ENCODE measurements around the gene HCCS. TPM values are rescaled to one million over a fixed set of nuclear protein-coding genes. Genes with fewer than 3 reads are reported as not detected.

HCCS gene
- polyA plus RNA-seq (2014; cell fraction: cytosol; rRNA removed), result 14.5 and 17.2 TPM in 2 replicates
- 8.9 and 12.1 TPM in 2 replicates for polyA plus RNA-seq (2014; cell fraction: nucleus; rRNA removed)

DNA sequence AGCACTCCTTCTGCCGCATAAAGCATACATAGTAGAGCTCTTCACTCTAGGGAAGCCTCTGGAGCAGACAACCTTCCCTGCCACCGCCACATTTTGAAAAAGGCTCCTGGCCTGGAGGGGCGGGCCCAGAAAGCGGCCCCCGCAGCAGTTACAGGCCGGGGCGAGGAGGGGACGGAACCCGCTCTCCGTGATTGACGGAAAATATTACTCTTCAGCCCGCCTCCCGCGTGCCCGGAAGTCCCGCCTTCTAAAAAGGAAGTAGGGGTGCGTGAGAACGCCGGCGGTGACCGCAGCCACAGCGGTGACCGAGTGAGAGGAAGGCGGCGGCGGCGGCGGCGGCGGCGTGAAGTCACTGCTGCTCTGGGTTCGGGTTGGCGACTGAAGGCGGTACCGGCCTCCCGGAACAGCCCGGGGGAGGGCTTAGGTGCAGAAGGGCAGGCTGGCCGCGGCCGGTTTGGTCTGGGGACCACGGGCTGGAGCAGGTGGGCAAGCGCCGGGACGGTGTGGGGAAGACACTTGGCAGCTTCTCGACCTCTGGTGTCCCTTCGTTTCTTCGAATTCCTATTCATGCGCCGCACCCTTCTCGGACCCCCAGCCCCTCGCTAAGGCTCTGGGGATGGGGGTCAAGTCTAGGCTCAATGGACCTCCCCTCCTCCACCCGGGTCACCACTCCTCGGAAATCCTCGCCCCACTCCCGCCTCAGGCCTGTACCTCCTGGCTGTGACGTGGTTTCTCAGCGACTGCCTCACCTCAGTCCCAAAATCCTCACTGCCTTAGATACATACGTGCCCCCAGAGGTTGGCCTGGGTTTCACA is at the start of gene HCCS:
HCCS (plus strand) TSS at position 296 of the 815 bp plus-strand sequence. CDS start 729 bp downstream, outside the sequence.
- peak; percentile 83 for DNase-seq (ENCODE audit: low spot score)

DNA sequence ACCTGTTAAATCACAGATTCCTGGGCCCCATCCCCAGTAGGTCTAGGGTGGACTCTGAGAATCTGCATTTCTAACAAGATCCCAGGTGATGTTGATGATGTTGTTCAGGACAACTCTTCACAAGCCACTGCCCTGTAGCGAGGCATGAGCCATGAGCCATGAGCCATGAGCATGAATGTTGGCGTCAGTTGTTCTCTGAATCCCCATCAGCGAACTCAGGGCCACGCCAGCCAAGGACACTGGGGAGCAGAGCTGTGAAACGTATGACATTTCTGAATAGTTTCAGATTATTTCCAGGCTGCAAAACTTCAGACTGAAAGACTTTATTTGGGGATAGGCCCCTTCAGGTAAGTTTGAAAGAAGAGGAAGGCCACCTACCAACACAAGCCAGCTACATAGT is 46.9 kb upstream of the HCCS start:
- DNase-seq (ENCODE audit: low spot score), result no peak

DNA sequence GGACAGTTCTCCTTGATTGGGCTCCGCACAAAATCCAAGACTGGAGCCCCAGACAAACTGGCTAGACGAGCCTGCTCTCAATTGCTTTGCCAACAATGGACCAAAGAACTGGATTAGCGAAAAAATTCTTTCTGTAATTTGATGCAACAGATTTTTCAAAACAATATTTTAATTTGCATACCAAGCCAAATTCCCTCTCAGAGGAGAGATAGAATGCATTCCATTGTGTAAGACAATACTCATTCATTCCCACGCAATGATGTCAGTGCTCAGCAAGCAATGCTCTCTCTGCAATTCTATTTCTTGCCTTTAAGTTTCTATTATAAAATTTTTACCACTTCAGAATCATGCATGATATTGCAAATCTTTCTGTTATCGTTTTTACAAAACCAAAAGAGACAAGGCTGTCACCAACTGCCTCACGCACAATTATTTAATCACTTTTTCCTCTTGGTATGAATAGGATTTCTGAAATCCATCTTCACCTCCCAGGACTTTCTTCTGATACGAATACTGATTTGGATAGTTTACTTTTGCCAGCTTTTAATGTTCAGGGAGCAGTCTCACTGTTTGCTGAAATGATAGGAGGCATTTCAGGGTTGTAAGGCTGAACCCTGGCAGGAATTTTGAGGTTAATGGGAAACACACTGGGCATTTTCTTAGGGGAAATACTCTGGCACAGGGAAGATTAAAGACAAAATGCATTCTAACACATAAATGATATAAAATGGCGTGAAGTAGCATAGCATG is 46.1 kb upstream of the HCCS start:
- no peak for DNase-seq (ENCODE audit: low spot score)

DNA sequence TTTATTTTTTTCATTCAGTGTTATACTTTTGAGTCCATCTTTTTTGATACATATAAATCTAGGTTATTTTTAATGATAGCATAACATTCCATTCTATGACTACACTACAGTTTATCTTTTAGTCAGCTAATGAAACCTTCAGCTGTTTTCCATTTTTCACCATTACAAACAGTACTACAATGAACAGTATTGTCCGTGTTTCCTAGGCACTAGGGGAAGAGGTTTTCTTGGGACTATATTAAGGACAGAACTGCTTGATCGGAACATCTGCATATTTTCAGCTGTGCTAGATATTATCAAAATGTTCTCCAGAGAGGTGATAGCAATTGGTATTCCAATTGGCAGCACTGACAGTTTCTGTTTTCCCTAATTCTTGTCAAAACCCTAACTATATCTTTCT is 44.3 kb upstream of the HCCS start:
- DNase-seq (ENCODE audit: low spot score), result no peak

DNA sequence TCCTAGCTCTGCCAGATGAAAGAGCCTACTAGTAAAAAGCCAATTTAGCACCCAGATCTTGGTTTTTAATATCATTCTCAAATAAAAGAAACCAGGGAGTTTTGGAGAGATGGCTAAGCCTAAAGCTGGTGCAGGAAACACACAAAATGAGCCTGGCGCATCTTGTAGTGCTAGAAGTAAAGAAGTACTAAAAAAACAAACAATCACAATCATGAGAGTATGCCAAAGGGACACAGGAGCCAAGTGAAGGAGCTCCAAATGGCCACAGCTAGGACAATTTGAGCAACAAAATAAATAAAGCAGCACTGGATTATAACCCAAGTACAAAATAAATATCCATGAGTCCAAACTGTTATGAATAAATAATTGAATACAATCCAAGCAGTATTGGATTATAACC is 37.8 kb upstream of the HCCS start:
- DNase-seq (ENCODE audit: low spot score), result no peak

DNA sequence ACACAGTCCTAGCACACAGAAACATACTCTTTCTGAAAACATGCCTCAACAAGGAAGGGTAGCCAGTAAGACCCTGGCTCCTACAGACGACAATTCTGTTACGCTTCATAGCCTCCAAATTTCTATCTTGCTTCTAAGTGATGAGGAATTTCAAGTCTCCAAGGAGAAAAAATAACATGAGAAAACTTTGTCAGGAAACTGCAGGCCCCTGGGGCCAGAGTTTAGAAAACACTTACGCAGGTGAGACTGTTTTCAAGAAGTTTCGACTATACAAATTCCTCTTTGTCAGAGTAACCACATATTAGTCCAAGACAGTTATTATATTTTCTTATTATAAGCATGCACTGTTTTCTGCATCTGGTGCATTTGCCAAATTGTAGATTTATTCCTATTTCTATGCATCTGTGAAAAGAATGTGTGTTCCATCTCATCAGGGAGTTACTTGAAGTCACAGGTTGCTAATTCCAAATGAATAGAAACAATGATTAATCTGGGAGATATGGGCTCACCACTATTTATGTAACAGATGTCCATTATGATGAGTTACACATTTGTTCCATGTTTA is 30.3 kb upstream of the HCCS start:
- no peak for DNase-seq (ENCODE audit: low spot score)

DNA sequence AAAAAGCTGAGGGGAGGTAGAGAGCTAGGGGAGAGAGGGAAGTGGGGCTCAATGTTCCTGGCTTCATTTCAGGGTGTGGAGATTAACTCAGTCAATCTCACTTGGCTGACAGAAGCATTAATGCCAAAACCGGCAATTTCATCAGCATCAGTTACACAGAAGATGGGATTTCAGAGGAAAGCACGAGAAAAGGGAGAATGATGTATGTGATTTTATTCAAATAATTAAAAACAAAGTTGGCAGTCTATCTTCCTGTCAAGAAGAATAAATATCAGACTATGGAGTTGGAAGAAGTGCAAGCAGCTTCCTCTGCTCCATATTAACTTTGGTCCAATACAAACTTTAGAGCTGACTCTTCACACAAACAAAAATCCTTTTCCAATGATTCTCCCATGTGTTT is 29.6 kb upstream of the HCCS start:
- no peak for DNase-seq (ENCODE audit: low spot score)

DNA sequence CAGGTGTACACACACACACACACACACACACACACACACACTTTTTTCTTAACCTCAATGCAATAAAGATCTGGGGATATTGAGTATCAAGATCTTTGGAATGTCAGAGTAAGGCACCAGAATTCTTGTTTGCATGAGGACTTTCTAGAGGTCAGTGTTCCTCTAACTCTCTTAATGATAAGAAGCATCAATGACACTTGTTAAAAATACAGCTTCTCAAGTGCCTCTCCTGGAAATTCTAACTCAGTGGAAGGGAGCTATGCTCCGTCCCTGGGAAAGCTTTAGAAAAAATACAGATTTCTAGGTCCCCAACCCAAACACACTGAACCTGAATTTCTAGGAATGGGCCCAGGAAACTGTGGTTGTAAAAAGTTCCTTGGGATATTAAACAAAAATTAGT is 25.8 kb upstream of the HCCS start:
- no peak for DNase-seq (ENCODE audit: low spot score)

DNA sequence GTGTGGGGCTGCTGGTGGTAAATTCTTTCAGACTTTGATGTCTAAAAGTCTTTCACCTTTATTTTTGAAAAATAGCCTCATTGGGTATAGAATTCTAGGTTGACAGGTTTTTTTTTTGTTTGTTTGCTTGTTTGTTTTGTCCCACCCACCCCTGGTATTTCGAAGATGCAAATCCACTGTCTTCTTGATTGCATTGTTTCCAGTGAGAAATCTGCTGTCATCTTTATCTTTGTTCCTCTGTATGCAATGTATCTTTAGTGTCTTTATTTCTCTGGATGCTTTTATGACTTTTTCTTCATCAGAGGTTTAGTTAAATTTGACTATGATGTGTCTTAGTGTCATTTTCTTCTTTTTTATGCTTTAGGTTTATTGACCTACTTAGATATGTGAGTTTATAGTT is 21.3 kb upstream of the HCCS start:
- no peak for DNase-seq (ENCODE audit: low spot score)

DNA sequence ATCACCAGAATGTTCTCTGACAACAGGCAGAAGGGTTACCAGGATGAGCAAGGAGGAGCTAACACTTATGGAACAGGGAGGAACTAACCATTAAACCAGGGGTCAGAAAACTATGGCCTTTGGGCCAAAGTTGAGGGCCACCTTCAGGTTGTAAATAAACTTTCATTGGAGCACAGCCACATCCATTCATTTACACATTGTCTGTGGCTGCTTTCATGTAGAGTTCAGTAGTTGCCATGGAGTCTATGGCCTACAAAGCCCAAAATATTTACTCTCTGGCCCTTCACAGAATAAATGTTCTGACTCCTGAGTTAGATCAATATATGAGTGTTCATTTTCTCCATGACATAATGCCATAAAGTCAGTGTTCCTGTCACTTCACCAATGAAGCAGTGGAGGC is 13.2 kb upstream of the HCCS start:
- DNase-seq (ENCODE audit: low spot score), result no peak

DNA sequence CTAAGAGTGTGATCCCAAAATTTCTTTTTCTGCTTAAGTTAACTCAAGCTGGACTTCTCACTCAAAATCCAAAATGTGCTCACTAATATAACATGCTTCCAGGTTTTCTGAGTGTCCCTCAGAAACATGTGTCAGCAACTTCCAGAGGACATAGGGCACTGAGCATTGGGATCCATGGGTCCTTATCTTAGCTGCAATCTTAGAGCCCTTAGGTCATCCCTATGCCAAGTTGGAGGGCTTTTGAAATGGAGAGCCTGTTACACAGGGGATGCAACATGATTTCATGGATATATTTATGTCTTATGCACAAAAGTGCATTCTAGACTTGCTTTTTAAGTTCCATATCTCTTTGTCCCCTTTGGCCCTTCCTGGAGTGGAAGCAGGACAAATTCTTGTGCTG is 11.7 kb upstream of the HCCS start:
- no peak for DNase-seq (ENCODE audit: low spot score)

DNA sequence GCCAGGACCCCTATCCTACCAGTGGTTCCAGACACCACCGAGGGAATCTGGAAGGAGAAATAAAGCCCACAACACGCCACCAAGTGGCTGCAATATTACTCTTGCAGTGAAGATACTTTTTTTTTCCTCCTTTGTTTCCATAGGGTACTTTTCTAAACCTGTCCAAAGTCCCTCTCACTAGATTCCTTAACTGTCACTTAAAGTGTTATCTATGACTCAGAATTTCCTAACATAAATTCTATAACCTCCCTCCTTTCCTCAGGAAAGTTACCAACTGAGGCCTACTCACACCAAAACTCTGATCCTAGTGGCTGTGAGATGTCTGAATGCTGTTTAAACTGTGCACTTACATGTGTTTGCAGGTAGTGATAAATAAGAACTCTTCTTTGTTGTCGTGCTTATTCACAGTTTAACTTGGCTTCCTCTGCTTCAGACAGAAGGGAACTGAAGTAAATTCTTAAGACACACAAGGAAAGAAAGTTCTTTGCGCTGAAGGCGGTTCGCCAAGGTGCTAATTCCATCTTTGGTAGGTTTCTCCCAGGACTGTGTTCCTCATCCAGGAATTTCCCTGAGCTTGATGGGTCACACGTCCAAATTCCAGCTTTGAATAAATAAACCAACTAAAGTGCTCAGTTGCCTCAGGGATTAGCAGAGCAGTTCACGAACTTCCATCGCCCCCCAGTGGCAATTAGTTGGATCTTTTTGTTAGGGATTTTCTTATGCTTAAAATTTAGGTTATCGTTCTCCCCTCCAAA is 10.7 kb upstream of the HCCS start:
- DNase-seq (ENCODE audit: low spot score), result peak; percentile 4

DNA sequence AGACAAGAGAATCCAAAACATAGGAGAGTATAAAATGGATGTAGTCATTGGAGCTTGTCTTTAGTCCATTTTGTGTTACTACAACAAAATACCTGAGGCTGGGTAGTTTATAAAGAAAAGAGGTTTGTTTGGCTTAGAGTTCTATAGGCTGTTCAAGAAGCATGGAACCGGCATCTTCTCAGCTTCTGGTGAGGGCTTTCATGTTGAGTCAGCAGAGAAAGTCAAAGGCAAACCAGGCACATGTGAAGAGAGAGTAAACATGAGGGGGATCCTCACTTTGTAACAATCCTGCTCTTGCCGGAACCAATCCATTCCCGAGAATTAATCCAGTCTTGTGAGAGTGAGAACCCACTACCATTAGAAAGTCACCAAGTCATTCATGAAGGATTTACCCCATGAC is 8.1 kb upstream of the HCCS start:
- no peak for DNase-seq (ENCODE audit: low spot score)

DNA sequence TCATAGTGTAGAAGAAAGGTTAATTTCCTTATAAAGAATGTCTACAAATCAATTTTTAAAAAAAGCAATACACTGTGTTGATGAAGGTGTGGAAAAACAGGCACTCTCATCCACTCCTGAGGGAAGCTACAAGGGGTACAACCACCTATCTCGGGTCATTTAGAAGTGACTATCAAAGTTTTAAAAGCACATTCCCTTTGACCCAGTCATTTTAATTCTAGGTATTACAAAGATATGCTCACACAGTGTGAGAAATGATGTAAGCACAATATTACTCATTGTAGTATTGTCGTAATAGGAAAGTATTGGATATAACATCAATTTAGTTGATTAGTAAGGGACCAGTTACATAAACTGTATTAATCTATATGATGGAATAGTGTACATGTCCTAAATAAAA is 7.4 kb upstream of the HCCS start:
- no peak for DNase-seq (ENCODE audit: low spot score)

DNA sequence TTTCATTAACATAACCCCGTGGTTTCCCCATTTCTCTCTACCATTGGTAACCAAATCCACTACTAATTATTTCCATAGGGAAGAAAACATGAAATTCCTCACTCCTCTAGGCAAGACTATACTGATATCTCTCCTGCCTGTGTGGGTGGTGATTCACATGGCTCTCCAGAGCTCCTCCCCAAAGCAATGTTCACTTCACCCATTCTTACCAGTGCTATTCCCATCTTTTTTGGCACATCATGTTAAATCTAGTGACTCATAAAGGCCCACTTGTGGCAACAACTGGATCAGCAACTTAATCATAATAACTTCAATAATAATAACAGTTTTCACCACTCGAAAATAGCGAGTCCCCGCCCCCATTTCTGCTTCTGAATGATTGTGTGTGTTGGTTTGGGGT is 6.1 kb upstream of the HCCS start:
- no peak for DNase-seq (ENCODE audit: low spot score)

DNA sequence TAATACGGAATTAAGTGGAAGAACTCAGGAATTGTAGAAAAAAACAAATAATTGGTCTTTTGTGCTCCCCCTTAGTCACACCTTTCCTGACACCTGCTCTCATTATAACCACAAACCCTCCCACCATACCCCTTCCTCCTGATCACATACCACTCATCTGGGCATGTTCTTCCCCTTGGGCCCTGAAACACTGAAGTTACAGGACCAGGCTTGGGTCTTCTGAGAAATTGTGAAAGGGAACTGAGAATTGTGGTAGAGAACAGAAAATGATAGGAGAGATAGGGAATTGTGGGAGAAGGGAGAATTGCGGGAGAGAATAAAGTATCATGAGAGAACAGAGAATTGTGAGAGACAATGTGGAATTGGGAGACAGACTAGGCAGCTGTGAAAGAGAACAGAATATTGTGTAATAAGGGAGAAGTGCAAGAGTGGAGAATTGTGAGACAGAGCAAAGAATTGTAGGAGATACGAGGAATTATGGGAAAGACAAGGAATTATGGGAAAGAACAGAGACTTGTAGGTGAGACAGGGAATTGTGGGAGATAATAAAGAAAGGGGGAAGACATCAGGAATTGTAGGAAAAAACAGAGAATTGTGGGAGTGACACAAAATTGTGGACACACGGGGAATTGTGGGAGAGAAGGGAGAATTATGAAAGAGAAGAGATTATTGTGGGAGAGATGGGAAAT is 2.7 kb upstream of the HCCS start:
- DNase-seq (ENCODE audit: low spot score), result no peak

DNA sequence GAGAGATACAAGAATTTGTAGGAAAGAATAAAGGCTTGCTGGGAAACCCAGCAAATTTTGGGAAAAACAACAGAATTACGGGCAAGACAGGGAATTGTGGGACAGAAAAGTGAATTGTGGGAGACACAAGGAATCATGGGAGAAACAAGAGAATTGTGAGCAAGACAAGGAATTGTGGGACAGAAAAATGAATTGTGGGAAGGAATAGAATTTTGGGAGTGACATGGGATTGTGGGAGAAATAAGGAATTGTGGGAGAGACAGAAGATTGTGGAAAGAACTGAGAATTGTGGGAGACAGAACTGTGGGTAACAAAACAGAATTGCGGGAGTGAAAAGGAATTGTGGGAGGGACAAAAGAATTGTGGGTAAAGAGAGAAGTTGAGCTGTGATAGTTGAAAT is 1.2 kb upstream of the HCCS start:
- peak; percentile 3 for DNase-seq (ENCODE audit: low spot score)

DNA sequence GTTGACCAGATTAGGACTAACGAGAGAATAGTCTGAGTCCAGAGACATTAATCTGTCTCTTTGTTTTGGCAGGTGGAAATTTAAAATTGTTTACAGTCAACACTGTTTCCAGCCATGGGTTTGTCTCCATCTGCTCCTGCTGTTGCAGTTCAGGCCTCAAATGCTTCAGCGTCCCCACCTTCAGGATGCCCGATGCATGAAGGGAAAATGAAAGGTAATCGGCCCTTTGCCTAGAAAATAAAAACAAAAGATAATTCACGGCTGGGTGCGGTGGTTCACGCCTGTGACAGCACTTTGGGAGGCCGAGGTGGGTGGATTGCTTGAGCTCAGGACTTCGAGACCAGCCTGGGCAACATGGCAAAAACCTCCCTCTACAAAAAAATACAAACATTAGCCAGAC is 815 bp downstream of the HCCS start:
- no peak for DNase-seq (ENCODE audit: low spot score)

DNA sequence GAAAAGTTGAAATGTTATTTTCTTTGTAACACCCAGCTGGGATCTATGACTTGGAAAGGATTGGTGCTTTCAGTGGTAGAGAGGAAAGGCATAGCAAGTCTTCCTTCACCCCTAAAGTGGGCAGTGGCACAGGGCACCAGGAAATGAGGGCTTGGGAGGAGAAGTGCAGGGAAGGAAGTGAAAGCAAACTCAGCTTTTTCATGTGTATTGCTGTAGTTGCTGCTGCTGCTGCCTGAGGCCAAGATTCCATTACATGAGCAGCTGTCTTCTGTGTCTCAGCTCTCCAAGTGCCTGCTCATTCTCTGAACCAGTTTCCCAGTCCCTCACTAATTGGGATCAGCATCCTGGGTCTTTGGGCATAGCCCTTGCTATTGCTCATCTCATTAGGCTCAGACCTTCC is 2.6 kb downstream of the HCCS start:
- DNase-seq (ENCODE audit: low spot score), result no peak

DNA sequence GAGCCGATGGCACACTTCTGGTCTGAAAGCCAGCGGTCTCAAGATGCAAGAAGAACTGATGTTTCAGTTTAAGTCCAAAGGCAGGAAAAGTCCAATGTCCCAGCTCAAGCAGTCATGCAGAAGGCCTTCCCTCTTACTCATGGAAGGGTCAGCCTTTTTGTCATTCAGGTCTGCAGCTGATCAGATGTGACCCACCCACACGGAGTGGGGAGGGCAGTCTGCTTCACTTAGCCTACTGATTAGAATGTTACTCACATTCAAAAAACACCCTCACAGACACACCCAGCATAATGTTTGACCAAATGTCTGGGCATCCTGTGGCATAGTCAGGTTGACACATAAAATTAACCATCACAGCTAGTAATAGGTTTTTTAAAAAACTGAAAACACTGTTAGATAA is 6.6 kb downstream of the HCCS start:
- DNase-seq (ENCODE audit: low spot score), result no peak

DNA sequence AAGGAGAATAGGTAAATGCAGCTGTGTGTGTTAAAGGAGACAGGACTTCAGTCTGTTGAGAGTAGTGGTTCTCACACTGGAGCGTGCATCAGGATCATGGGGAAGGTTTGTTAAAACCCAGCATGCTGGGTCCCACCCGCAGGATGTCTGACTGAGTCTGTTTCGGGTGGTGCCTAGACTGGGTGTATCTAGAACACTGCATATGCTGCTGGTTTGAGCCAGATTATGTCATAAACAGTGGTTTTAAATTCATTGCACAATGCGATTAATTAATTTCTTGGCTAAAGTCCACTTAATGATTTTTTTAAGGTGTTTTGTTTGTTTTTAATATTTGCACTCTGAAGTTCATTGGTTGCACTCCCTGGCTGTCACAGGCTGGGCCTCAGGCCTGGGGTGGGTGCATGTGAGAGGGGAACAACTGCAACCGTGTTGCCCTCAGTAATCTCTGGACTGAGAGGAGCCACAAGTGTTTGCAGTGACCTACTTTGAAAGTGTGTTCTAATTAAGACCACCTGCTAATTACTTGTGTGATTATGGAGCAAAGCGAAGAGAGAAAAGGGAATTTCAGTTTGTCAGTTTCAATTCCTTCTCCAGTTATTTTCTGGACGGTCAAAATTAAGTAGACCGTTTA is 8.3 kb downstream of the HCCS start:
- no peak for DNase-seq (ENCODE audit: low spot score)

Data from SK-N-DZ (cell line).